WTC11 (cell line): ENCODE results near the gene SOAT2.

Source experiments
- CREM ChIP-seq: sonication (generic); formaldehyde crosslinking; IDR thresholded peaks from 2 replicates; pipeline ENCODE4 v1.8.1; 2022; ENCODE audit warnings: mild to moderate bottlenecking, missing genetic modification reagents, moderate library complexity
- CTCF ChIP-seq: fragments of 200-600 bp; IDR thresholded peaks from 2 replicates; pipeline ENCODE4 v1.8.0; 2022; ENCODE audit warnings: antibody characterized with exemption
- ESRRA ChIP-seq: sonication (generic); formaldehyde crosslinking; IDR thresholded peaks from 2 replicates; pipeline ENCODE4 v1.8.1; 2022; ENCODE audit warnings: mild to moderate bottlenecking, missing genetic modification reagents, borderline replicate concordance
- USF2 ChIP-seq: sonication (generic); formaldehyde crosslinking; IDR thresholded peaks from 2 replicates; pipeline ENCODE4 v1.8.1; 2023; ENCODE audit warnings: mild to moderate bottlenecking, missing genetic modification reagents, moderate library complexity
- ZNF423 ChIP-seq: fragments of 250-450 bp; sonication (Bioruptor Pico); IDR thresholded peaks from 2 replicates; pipeline ENCODE4 v2.1.2; 2022; ENCODE audit warnings: mild to moderate bottlenecking, moderate library complexity

- no peak for TF ChIP-seq CTCF
- no peak for TF ChIP-seq USF2
- TF ChIP-seq ZNF423 (CRISPR knock-in tag), result no peak
- no peak for TF ChIP-seq ESRRA (CRISPR knock-in tag)
- no peak for TF ChIP-seq CREM (CRISPR knock-in tag)
These were observed 58.0 kb downstream of the SOAT2 start for GRCh38 chr12:53161119-53161911.
